Measurements from ENCODE around the gene PAN3.

DNA sequence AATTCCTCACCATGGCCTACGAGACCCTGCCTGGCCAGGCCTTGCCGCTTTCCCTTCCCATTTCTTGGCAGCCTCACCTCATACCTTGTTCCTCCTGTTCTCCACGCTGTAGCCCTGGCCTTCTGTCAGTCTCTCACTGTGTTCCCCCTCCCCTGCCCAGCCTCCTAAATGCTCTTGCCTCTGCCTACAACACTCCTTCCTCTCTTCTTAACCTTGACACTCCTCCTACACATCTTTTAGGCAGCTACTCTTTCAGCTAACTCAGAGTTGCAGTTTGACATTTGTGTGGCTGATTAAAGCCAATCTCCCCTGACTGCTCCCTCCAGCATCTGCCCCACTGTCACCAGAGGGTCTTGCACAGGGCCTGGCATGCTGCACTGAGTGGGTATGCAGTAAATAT, 205.8 kb downstream of the PAN3 start:
- TF ChIP-seq EGR1 (IDR thresholded peaks at IDR 0.05; ENCODE audit: borderline replicate concordance, low read depth, low read length) (no peak), NRF1 (IDR thresholded peaks at IDR 0.05; ENCODE audit: low read depth, low read length) (no peak), RNF2 (IDR thresholded peaks at IDR 0.05; ENCODE audit: borderline replicate concordance, low read depth, low read length, missing control alignments, poor library complexity, severe bottlenecking) (no peak), EP300 (IDR thresholded peaks at IDR 0.05; ENCODE audit: borderline replicate concordance in 1 of 2, low read depth in 2 of 2, low read length in 2 of 2) (no peak), POLR2A (IDR thresholded peaks at IDR 0.05; ENCODE audit: control extremely low read depth in 1 of 2, low read depth in 2 of 2, low read length in 2 of 2) (no peak), SIN3A (conservative IDR thresholded peaks at IDR 0.05 in 1 of 2, IDR thresholded peaks at IDR 0.05 in 1 of 2; ENCODE audit: low read depth in 1 of 2, low read length in 2 of 2) (no peak), MAFK (IDR thresholded peaks at IDR 0.05; ENCODE audit: low read depth, low read length) (no peak), TAF7 (optimal IDR thresholded peaks at IDR 0.05; ENCODE audit: borderline replicate concordance, low read depth, low read length) (no peak), BACH1 (IDR thresholded peaks at IDR 0.05; ENCODE audit: low read length) (no peak), BCL11A (IDR thresholded peaks at IDR 0.05; ENCODE audit: low read depth in 2 of 2, low read length in 2 of 2) (no peak)
- TF ChIP-seq, protein P1, sequence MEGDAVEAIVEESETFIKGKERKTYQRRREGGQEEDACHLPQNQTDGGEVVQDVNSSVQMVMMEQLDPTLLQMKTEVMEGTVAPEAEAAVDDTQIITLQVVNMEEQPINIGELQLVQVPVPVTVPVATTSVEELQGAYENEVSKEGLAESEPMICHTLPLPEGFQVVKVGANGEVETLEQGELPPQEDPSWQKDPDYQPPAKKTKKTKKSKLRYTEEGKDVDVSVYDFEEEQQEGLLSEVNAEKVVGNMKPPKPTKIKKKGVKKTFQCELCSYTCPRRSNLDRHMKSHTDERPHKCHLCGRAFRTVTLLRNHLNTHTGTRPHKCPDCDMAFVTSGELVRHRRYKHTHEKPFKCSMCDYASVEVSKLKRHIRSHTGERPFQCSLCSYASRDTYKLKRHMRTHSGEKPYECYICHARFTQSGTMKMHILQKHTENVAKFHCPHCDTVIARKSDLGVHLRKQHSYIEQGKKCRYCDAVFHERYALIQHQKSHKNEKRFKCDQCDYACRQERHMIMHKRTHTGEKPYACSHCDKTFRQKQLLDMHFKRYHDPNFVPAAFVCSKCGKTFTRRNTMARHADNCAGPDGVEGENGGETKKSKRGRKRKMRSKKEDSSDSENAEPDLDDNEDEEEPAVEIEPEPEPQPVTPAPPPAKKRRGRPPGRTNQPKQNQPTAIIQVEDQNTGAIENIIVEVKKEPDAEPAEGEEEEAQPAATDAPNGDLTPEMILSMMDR (IDR thresholded peaks at IDR 0.05; ENCODE audit: control extremely low read depth in 1 of 3, insufficient read depth in 1 of 3, low read depth in 1 of 3, low read length in 3 of 3), result no peak
- TF ChIP-seq, protein P2, sequence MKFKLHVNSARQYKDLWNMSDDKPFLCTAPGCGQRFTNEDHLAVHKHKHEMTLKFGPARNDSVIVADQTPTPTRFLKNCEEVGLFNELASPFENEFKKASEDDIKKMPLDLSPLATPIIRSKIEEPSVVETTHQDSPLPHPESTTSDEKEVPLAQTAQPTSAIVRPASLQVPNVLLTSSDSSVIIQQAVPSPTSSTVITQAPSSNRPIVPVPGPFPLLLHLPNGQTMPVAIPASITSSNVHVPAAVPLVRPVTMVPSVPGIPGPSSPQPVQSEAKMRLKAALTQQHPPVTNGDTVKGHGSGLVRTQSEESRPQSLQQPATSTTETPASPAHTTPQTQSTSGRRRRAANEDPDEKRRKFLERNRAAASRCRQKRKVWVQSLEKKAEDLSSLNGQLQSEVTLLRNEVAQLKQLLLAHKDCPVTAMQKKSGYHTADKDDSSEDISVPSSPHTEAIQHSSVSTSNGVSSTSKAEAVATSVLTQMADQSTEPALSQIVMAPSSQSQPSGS (IDR thresholded peaks at IDR 0.05; ENCODE audit: low read length), result no peak
